HL-60/S4 treated with phorbol 12-myristate 13-acetate at 8.2 ng/mL for 4 days and 3 days (cell line): ENCODE data around the gene RINL.

Experiments
- in situ Hi-C: fragments of 300-500 bp; cut with MboI; formaldehyde crosslinking; loops from 2 replicates; pipeline ENCODE4 v1.15.0; 2022; ENCODE audit warnings: low sequenced_read_pairs

RINL gene

DNA sequence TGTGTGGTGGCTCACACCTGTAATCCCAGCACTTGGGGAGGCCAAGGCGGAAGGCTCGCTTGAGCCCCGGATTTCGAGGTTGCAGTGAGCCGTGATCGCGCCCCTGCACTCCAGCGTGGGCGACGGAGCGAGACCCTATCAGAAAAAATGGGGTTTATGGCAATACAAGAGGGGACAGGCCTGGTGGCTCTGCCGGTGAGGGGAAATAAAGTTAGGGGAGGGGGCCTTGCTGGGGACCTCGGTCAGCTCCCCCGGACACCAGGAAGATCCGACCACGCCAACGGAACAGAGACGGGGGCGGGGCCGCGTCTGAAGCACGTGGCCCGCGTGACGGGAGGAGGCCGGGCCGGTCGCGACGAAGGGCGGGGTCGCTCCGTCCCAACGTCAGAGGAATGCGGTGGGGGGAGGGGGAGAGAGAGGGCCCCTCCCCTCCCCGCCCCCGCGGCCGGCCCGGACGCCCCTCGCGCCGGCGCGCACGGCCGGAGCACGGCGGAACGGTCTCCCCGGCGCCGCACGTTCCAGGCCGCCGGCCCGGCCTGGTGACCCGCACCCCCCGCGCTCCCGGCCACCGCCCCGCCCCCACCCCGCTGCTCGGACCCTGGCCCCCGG lies 26.3 kb downstream of the RINL start:
- in situ Hi-C loops: no loop called here

DNA sequence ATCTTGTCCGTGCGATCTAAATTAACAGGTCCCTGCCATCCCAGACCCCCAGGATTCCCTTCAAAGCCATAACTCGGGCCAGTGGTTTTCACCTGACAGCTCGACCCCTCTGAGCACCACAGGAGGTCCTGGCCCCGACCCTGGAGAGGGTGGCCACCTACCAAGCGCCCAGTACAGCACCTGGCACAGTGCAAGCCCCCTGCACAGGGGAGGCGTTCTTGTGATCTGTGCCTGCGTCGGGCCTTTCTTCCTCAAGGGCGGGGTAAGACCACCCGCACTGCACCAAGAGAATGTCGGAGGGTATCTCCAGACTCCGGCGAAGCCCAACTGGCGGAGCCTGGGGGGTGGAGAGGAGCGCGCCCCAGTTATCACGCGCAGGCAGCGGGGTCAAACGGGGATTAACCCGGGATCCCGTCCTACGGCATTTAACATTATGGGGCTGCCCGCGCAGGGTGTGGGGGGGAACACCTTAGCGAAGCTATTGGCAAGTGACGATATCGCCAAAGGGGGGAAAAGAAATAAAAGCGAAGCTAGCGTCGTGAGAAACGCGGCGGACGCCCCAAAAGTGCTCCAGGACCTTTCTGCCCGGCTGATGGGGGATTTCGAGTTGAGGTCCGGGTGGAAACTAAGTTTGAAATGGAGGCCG lies 27.0 kb downstream of the RINL start:
- in situ Hi-C loops: no loop called here

DNA sequence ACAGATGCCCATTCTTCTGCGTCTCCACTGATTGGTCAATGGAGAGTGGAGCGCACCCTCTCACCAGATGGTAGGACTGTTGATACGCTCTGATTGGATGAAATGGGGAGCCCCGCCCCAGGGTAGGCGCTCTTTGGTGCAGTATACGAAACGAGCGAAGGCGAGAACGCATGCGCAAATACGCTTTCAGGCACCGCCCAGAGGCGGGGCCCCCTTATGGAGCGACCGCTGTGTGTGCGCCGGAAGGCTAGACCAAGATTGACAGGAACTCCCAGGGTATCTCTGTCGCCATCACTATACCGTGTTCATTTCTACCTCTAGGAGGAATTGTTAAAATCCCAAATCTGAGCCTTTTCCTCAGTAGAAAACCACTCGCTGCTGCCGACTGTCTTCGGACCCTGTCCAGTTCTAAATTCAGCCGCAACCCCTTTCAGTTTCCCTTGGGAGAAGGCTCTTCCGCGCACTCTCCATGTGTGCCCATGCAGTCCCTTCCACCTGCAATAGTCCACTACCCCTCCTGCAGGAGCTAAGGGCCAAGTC lies 27.6 kb downstream of the RINL start:
- in situ Hi-C loops: no loop called here

DNA sequence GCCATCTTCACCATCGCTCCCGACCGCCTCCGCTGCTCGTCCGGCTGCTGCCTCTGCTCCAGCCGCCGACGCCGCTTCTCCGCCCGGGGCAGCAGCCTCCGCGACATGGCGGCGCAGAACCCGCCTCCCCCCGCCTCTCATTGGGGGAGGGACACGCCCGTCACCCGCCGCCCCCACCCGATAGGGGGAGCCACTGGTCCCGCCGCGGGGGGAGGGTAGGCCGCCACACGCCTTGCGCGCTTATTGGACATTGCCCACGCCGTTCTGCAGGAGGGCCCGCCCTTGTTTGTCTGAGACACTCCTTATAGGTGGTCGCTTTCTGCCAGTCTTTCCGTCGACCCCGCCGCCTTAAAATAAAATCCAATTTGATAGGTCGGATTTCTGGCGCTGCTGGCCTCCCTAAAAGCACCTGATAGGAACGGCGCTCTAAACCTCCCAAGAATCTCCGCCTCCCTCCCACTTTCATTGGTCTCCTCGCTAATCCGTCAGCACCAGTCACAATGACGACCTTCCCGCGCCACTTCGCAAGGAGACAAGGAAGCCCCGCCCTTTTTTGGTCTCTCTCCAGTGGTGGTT lies 28.1 kb downstream of the RINL start, which contains the start of gene HNRNPL:
TSS of gene HNRNPL (minus strand) at position 127 of the 576 bp plus-strand sequence. CDS start at position 107, 20 bp downstream.
- in situ Hi-C loops: no loop called here

DNA sequence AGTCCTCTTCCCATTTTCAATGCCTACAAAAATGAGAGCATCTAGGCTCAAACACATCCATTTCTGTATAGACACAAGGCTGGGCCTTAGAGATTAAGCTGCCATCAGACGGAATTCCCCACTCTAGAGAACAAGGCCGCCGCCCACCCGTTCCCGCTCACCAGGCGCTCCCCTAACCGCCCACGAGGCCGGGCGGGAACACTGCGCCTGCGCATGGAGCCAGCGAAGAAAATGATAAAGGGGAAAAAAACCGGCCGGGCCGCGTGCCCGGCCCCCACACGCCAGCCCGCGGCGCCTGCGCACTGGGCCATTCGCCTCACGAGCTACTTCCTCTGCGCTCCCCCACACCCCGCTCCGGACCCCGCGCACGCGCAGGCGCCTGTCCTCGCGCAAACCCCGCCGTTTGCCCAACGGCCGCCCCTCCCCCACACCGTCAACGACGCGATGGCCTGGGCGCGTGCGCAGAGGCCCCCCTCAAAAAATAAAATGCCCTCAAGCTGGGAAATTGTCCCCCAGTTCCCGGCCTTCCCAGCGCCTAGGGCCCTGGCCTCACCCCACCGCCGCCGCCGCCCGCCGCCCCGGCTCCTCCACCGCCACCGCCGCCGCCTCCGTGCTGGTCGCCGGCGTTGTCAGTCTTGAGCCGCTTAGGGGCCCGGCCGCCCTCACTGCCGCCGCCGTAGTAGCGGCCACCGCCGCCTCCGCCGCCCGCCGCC lies 28.8 kb downstream of the RINL start:
- in situ Hi-C loops: no loop called here

DNA sequence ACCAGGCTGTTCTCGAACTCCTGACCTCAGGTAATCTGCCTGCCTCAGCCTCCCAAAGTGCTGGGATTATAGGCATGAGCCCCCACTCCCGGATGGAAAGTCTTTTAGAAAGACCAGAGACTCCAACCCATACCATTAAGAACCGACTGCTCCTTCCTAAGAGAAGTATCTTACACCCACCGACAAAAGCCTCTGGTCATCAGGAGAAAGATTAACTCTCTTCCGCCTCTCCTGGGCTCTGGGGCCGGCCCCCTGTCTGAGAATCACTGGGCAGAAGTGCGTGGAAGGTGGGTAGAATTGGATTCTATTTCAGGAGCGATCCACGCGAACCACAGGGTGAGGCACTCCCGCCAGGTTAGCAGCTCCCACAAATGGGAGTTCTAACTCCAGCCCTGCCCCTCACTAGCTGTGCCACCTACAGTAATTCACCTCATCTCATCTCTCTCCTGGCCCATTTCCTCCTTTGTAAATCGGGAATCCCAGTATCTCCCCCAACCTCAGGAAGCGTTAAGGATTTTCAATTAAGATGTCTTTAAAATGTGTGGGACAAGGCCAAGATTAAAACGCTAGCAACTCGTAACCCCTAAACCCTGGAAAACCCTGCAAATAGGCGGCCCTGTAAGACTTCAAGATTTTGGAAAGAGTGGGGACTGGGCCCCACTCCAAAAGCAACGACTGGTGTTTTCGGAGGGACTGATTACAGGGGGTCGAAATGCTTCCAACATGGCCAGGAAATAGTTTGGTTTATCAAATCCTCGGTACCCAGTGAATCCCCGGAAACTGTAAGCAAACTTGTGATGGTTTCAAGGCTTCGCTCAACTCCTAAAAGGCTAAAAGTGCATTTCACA lies 29.6 kb downstream of the RINL start:
- in situ Hi-C loops: no loop called here

DNA sequence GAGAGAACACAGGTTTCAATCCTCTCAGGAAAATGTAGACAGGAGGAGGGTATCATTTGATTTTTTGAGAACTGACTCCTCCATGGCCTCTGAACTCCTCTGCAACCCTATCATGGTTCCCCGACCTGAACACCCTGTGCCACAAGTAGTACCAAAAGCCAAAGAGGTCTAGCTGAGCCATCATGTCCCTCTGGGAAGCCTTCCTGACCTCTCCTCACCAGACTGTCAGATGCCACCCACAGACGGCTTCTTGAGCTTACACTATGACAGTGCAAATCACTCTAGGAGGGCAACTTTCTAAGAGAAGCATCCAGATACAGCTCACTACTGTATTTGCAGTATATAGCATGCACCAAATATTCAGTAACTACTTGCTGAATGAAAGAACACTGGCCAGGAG lies 32.0 kb downstream of the RINL start:
- in situ Hi-C loops: no loop called here

DNA sequence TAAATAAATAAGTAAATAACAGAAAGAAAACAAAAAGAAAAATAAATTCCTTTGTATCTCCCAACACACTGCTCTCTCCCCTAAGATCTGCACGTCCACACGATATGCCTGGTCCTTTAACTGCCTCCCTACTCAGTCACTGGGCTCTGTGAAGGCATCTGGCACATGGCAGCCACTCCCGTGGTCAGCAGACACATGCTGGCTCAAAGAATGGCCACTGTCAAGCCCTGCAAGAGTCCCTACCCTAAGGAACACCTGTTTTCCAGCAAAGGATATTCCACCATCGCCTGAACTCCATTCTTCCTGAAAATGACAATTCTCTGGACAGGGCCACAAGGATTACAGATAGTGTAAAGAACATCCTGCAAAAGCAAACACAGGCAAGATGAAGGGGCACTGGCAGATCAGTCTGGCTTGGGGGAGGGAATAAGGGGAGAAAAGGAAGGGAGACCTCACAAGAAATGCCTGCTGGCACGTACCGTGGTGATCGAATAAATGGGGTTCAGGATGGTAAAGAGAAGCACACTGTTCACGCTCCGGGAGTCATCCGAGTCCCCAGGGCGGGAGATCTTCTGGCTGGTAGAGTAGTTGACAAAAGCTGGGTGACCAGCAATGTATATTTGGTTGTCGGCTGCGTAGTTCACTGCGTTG lies 32.6 kb downstream of the RINL start:
- in situ Hi-C loops: no loop called here

DNA sequence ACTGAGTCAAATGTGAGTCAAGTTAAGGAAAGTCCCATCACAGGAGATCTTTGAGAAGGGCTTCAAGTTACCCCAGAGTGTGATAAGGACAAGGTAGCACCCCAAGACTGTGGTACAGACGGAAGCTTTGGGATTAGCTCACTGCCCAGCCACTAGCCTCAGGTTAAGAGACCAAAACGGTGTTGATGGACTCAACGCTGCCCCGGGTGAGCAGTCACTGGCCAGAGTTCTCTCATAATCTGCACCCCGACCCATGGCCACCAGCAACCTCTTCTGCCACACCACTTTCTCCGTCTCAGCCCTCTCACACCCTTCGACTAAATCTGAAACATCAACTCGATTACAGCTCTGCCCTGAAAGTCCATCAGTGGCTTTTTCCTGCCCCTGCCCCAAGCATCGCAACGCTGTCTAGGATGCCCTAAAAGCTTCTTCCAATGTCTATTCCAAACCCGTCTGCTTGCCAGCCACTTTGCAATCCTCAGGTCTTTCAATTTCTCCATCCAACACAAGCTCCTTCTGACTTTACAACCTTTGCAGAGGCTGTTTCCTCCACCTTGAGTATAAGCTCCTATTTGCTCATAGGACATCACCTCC lies 33.9 kb downstream of the RINL start:
- in situ Hi-C loops: no loop called here

DNA sequence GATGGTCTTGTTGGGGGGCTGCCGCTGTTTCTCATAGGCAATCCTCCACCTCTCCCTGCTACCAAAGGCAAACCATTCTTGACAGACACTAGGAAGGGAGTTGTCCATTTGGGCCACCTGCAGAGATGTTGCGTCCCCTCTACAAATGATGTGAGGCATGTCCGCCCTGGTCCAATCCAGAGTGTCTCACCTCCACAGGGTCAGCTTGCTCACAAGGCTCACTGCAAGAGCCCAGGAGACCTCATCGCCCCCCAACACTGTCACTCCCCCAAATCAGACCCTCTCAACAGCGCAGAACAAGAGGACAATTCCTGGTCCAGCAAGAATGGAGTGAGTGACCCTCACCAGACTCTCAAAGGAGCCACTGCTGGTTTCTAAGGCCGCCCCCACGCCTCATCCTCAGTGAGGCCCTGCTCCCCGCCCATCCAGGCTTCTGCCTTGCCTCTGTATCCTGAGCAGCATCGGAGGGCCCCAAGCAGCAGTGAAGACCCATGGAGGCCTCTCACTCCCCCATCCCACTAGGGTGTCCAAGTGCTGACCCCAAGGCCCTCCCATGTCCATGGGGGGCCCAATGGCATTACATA lies 34.8 kb downstream of the RINL start:
- in situ Hi-C loops: no loop called here

DNA sequence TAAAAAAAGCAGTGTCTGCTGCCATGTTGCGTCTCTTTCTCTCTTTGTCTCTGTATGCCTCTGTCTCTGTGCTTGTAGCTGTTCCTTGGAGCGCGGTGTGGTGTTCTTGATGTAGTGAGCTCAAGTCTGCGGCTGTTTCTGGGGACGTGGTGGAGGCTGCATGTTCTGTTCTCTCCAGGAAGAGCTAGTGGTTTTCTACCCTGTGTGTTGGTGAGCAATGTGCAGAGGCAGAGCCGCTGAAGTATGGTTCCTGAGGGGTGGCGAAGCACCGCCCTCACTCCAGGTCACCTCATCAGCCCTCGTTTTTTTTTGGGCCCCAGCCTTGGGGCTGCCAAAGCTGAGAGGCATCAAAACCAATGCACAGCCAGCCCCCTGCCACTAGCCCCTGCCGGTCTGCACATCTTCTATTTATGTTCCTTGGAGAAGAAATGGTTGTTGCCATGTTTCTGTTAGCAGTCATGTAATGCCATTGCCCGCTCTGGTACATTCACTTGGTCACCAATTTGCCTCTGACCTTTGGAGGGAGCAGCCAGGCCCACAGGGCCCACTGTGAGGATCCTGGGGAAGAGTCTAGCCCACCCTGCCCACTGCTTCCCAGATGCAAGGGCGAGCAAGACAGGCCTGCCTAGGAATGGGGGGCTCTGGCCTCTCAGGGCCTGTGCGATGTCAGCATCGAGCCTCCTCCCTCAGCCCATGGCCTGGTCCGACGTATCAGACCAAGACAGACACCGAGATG lies 35.5 kb downstream of the RINL start:
- in situ Hi-C loops: no loop called here

DNA sequence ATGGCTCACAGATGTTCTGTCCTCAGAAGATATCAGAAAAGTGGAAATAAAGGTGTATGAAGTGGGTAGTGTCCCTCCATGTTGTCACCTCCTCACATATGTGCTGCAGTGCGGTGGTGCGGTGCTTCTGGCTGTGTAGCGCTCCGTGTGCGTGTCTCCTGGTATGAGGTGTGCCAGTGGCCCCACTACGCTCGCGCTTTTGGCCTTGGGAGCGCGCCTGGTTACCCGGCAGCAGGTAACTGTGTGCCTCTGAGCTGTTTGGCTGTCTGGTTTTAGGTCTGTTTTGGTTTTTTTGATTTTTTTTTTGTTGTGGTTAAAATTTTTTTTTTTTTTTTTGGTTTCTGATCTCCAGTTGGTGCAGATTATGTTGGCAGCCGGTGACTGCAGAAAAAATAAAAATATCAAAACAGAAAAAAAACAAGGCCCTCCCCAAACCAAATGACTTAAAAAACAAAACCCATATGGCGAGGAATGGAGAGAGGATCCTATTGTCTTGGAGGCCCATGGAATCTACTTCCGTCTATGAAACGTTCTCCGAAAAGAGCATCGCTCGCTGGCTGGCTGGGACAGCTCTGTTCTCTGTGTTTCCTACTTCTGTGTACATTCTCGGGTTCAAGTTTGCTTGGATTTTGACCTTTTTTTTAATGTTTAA lies 36.2 kb downstream of the RINL start:
- in situ Hi-C loops: no loop called here

DNA sequence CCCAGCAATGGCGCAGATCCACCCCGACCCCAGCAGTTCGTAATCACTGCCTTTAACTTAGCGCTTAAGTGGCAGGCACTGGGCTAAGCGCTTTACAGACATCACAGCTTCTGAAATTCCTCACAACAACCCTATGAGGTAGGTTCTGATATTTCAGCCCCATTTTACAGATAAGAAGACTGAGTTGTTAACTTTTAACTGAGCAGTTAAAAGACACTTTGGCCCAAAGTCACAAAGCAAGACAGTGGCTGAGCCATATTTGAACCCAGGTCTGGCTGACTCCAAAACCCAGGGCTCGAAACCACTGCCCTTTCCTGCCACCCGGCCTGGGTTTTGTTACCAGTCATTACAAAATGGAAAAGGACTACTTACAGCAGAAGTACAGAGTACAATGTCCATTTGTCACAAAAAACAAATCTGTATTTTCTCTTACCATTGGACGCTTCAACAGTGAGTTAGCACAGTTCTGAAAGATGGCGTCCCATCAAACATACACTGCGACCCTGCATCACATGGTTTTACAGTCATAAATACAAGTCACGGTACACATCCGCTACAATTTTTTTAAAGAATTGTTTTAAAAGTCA lies 36.8 kb downstream of the RINL start:
- in situ Hi-C loops: no loop called here

DNA sequence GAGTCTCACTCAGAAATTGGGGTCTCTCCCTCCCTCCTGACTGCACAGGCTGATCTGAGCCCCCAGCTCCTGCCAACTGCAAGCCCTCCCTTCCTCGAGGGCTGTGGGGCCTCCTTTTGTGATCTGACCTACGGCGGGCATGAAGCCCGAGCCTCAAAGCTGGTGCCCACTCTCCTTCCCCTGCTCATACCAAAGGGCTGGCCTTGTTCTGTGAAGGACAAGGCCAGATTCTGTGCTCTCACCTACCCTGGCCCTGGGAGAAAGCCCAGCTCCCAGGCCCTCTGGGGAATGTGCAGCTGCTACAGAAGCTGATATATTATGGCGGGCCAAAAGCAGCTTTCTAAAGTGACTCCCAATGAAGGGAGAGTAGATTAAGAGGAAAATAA lies 37.5 kb downstream of the RINL start:
- in situ Hi-C loops: no loop called here

DNA sequence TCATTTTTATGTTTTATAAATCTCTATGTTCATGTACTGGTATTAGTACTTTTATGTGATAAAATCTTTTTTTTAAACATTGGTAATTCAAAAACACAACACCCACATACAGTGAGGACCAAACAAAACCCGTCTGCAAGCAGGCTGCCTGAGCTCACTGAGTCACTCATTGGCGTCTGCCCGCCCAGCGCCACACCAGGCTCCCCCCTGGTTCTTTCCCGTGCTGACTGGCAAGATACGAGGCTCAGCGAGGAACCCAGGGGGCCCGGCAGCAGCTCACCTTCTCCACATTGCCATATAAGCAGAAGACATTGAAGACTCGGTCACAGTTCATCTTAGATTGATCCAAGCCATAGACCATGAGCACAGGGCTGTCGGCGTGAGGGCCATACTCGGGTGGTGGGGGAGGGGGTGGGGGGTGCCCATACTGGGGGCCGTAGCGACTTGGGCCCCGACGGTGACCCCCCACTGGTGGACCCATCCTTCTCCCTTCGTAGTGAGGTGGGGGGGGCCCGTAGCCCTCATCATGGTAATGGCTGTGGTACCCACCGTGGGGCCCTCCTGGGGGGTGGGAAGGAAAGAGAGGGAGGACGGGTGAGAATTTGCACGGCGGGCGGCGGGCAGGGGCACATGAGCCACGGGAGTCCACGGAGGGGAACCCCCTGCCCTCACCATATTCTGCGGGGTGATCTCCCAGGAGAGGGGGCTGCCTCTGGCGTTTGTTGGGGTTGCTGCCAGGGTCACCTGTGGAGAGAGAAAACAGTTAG lies 38.1 kb downstream of the RINL start:
- in situ Hi-C loops: no loop called here

DNA sequence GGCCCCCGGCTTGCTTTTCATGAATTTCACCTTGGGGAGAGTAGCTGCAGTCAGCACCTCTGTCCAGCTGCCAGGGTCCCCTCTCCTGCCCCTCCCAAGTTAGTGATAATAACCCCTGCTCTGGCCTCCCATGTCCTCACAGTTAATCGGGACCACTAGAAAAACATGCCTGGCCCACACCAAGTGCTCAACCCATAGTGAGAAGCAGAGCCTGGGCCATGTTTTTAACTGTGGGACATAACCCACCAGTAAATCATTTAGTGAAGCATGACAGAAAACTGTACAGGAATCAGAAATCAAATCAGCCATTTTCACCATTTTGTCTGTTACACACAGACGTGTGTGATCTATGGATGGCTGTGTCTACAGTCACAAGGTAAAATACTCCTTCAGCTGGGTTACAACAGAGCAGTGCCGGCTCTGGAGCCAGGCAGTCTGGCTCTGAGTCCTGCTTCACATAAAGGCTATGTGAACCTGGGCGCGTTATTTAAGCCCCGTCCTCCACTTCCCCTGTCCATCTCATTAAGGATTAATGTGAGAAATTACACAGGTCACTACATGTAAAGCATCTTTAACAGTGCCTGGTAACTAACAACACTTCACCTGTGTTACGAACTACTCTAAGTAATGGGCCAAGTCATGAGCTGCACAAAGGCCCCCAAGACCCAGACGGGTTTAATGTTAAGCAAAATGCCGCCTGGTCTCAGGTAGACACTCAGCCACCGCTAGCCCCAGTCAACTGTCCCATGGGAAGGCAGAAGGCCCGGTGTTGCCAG lies 38.9 kb downstream of the RINL start:
- in situ Hi-C loops: no loop called here
